ENCODE measurements around the gene BOLA2B.

BOLA2B gene

DNA sequence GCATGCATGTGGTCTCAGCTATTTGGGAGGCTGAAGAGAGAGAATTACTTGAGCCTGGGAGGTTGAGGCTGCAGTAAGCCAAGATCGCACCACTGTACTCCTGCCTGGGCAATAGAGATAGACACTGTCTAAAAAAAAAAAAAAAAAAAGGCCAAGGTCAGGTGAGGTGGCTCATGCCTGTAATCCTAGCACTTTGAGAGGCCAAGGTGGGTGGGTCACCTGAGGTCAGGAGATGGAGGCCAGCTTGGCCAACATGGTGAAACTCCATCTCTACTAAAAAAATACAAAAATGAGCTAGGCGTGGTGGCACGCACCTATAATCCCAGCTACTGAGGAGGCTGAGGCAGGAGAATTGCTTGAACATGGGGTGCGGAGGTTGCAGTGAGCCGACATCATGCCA is 38.3 kb downstream of the BOLA2B start:
- H3K27me3 ChIP-seq (ENCODE audit: insufficient read depth, poor library complexity, severe bottlenecking) = no peaks in the 10 kb centered on the region
- no peak for TF ChIP-seq SPI1 (IDR thresholded peaks at IDR 0.05; ENCODE audit: borderline replicate concordance, low read depth)
- no peak for TF ChIP-seq POLR2AphosphoS5 (IDR thresholded peaks at IDR 0.05; ENCODE audit: low read depth)
- no peak for TF ChIP-seq GABPA (IDR thresholded peaks at IDR 0.05; ENCODE audit: low read depth)
- TF ChIP-seq REST (IDR thresholded peaks at IDR 0.05; ENCODE audit: insufficient replicate concordance, low read depth) = no peak
- TF ChIP-seq, protein P1, sequence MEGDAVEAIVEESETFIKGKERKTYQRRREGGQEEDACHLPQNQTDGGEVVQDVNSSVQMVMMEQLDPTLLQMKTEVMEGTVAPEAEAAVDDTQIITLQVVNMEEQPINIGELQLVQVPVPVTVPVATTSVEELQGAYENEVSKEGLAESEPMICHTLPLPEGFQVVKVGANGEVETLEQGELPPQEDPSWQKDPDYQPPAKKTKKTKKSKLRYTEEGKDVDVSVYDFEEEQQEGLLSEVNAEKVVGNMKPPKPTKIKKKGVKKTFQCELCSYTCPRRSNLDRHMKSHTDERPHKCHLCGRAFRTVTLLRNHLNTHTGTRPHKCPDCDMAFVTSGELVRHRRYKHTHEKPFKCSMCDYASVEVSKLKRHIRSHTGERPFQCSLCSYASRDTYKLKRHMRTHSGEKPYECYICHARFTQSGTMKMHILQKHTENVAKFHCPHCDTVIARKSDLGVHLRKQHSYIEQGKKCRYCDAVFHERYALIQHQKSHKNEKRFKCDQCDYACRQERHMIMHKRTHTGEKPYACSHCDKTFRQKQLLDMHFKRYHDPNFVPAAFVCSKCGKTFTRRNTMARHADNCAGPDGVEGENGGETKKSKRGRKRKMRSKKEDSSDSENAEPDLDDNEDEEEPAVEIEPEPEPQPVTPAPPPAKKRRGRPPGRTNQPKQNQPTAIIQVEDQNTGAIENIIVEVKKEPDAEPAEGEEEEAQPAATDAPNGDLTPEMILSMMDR (IDR thresholded peaks at IDR 0.05; ENCODE audit: insufficient read depth, low read length) = no peak
- H3K4me3 ChIP-seq (replicated peaks; ENCODE audit: insufficient read depth, low read length) = no peak overlapping the region
- no peak for DNase-seq (ENCODE audit: low read depth in 1 of 2, low spot score in 1 of 2)
- no peak overlapping the region for H3K27ac ChIP-seq (replicated peaks)

DNA sequence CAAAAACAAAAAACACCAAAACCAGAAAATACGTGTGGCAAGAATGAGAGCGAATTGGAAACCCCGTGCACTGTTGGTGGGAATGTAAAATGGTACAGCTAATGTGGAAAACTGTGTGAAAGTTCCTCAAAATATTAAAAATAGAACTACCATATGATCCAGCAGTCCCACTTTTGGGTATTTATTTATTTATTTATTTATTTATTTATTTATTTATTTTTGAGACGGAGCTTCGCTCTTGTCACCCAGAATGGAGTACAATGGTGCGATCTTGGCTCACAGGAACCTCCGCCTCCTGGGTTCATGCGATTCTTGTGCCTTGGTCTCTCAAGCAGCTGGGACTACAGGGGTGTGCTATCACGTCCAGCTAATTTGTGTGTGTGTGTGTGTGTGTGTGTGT is 40.9 kb downstream of the BOLA2B start:
- Histone ChIP-seq H3K27ac (replicated peaks) (no peak overlapping the region), H3K4me3 (replicated peaks; ENCODE audit: insufficient read depth, low read length) (no peak overlapping the region), H3K27me3 (ENCODE audit: insufficient read depth, poor library complexity, severe bottlenecking) (no peaks in the 10 kb centered on the region)
- TF ChIP-seq, protein P1 (IDR thresholded peaks at IDR 0.05; ENCODE audit: insufficient read depth, low read length) = no peak
- no peak for TF ChIP-seq REST (IDR thresholded peaks at IDR 0.05; ENCODE audit: insufficient replicate concordance, low read depth)
- TF ChIP-seq POLR2AphosphoS5 (IDR thresholded peaks at IDR 0.05; ENCODE audit: low read depth) = no peak
- TF ChIP-seq GABPA (IDR thresholded peaks at IDR 0.05; ENCODE audit: low read depth) = no peak
- no peak for TF ChIP-seq SPI1 (IDR thresholded peaks at IDR 0.05; ENCODE audit: borderline replicate concordance, low read depth)
- DNase-seq (ENCODE audit: low read depth in 1 of 2, low spot score in 1 of 2) = no peak

DNA sequence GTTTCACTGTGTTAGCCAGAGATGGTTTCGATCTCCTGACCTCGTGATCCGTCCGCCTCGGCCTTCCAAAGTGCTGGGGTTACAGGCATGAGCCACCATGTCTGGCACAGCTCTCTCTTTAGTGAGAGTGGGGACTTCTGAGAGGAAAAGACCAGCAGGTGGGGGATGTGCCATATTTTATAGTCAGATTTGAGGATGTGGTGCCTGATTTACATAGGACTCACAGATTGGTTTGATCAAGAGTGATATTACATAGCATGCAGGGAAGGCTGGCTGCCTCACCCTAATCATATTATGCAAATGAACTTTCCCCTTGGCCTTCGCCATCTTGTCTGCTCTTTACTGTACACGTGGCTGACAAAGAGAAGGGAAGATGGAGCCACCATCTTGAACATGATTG is 42.4 kb downstream of the BOLA2B start:
- no peak for DNase-seq (ENCODE audit: low read depth in 1 of 2, low spot score in 1 of 2)
- no peak overlapping the region for H3K27ac ChIP-seq (replicated peaks)
- no peak for TF ChIP-seq REST (IDR thresholded peaks at IDR 0.05; ENCODE audit: insufficient replicate concordance, low read depth)
- TF ChIP-seq, protein P1 (IDR thresholded peaks at IDR 0.05; ENCODE audit: insufficient read depth, low read length) = no peak
- TF ChIP-seq SPI1 (IDR thresholded peaks at IDR 0.05; ENCODE audit: borderline replicate concordance, low read depth) = no peak
- no peak for TF ChIP-seq GABPA (IDR thresholded peaks at IDR 0.05; ENCODE audit: low read depth)
- TF ChIP-seq POLR2AphosphoS5 (IDR thresholded peaks at IDR 0.05; ENCODE audit: low read depth) = no peak
- H3K27me3 ChIP-seq (ENCODE audit: insufficient read depth, poor library complexity, severe bottlenecking) = no peaks in the 10 kb centered on the region
- no peak overlapping the region for H3K4me3 ChIP-seq (replicated peaks; ENCODE audit: insufficient read depth, low read length)

Data from HL-60 (cell line).